GM04503 (cell line): ENCODE data around the gene TSPAN4.

Experiments
- DNase-seq: peaks from one replicate; pipeline ENCODE4 v3.0.0-alpha.2; 2012; ENCODE audit warnings: low read depth

The TSPAN4 gene

GRCh38 chr11:824292-824880 is 18.3 kb upstream of the TSPAN4 start:
- DNase-seq, result no peak

- DNase-seq, result no peak
Measured at GRCh38 chr11:824942-825341, 17.7 kb upstream of the TSPAN4 start.

- no peak for DNase-seq
Measured at GRCh38 chr11:825366-826226, 17.1 kb upstream of the TSPAN4 start.

GRCh38 chr11:826227-826621 is 16.4 kb upstream of the TSPAN4 start:
- no peak for DNase-seq

GRCh38 chr11:826836-827145 is 15.9 kb upstream of the TSPAN4 start:
- DNase-seq, result no peak

GRCh38 chr11:827146-827896 is 15.3 kb upstream of the TSPAN4 start:
- no peak for DNase-seq

GRCh38 chr11:827897-828192 is 14.8 kb upstream of the TSPAN4 start, which contains the start of gene CRACR2B:
Gene CRACR2B, plus strand, starts transcription at chr11:827919. Its CDS starts 689 bp downstream, at chr11:828608.
- no peak for DNase-seq

GRCh38 chr11:828506-829175 is 14.0 kb upstream of the TSPAN4 start:
- DNase-seq, result no peak

- DNase-seq, result no peak
Measured at GRCh38 chr11:829176-829846, 13.3 kb upstream of the TSPAN4 start.

GRCh38 chr11:829847-830294 is 12.8 kb upstream of the TSPAN4 start:
- DNase-seq, result no peak

- no peak for DNase-seq
Measured at GRCh38 chr11:830295-831117, 12.1 kb upstream of the TSPAN4 start.

- DNase-seq, result no peak
Measured at GRCh38 chr11:831118-831864, 11.4 kb upstream of the TSPAN4 start.

- no peak for DNase-seq
Measured at GRCh38 chr11:831961-832528, 10.6 kb upstream of the TSPAN4 start.

GRCh38 chr11:832529-833113 is 10.0 kb upstream of the TSPAN4 start, which contains the start of gene CD151:
Gene CD151, plus strand, starts transcription at chr11:832952. Its CDS starts 3,118 bp downstream, at chr11:836070.
- DNase-seq, result no peak

- DNase-seq, result no peak
Measured at GRCh38 chr11:833114-833791, 9.4 kb upstream of the TSPAN4 start.

GRCh38 chr11:833849-834311 is 8.8 kb upstream of the TSPAN4 start:
- no peak for DNase-seq

- DNase-seq, result no peak
Measured at GRCh38 chr11:834371-835316, 8.0 kb upstream of the TSPAN4 start.

- DNase-seq, result no peak
Measured at GRCh38 chr11:836274-836673, 6.4 kb upstream of the TSPAN4 start.
